T-helper 22 cell (primary cell): Measurements from ENCODE around the gene SPATA18.
"Not testable (repeated sequence)": the region's sequence is repeated elsewhere in the genome, so short reads cannot be mapped to it uniquely, and the experiment has no call there.

Experiments used
- DNase-seq: peaks from one replicate; pipeline ENCODE4 v3.0.0-alpha.2; 2020; ENCODE audit warnings: low read depth

SPATA18 gene

DNA sequence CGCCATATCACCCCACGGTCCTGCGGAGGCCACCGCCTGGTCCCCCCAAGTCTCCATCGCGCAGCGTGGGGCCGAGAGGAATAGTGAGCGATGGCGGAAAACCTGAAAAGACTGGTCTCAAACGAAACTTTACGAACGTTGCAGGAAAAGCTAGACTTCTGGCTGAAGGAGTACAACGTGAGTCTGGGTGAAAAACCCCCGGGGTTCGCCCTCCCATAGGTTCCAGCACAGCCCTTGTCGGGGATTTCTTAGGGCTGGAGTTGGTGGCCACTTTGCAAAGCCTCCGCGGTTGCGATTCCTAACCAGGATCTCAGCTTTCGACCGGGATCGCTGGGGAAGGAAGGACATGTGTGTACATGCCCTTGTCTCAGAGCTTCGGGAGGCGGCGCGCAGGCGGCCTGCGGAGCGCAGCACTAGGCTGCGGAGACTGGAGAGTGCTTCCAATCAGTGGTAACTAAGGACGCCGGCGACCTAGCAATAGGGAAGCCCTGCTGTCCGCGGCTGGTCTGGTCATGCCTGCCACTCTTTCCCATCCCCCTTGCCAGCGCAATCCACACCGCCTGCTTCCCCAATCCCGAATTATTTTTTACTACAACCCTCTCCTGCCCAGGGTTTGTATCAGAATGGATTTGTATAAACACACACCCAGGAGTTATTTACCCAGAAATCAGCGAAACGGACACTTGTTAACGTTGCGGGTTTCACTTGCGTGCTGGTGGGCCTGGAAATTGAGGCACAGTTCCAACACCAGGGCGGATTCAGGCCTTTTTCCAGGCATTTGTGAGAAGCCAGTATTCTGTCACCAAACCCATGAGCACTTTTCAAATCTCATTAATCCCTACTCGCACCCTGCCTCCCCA, 741 bp downstream of the SPATA18 start:
- DNase-seq: no peak

DNA sequence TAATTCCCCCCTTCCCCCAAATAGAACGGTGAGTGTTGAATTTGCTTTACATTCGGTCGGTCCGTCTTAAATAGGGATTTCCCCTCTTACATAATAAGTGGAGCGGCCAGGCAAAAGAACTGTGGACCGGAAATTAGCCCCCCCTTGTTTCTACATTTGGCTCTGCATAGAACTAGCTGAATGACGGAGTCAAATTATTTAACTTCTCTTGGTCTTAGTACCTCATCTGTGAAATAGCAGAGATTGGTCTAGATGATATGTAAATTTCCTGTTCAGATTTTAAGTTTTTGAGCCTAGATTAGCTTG, 1.3 kb downstream of the SPATA18 start:
- DNase-seq: no peak

DNA sequence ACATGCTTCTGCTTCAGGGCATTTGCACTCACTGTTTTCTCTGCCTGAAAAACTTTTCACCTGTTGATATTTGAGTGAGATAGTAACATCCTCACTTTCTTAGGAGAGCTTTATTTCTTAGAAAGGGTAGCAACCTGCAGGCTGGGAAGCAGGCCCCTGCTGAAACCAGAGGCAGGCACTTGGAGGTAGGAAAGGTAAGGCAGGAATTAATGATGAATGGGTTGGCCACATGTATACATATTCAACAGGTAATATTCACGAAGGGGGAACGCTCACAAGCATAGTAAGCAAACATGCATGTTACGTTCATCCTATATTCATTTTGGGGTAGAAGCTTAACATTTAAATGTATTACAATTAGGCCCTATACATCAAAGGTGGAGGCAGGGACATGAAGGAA, 3.1 kb downstream of the SPATA18 start:
- no peak for DNase-seq

DNA sequence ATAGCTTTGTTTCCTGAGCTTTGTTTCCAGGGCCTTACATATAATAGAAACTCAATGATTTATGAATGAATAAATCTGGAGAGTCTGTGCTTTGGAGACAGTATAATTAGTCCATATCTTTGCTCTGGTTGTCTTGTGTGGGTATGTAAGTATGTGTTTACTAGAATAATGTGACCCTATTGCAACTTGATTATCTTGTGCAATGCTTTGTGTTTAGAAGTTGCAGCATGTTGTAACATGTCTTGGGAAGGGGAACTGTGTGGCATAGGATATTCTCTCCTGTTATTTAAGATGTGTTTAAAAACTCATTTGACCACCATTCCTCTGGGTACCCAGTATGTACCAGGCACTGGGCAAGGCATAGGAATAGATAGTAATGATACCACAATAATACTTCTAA, 6.1 kb downstream of the SPATA18 start:
- no peak for DNase-seq

DNA sequence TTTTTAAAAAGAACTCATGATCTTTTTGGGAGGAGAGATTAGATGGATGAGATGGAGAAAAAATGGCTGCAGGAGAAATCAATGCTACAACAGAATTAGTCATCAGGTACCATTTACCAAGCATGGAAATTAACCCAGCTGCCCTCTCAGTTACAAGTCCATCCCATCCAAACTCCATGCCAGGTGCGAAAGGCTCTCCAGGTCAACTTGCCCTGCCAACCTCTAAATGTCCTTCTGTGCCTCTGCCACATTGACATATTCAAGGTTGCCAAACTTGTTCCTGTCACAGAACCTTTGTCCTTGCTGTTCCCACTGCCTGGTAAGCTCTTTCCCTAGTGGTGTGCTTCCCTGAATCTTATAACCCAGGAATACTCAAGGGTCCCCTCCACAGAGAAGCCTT, 7.2 kb downstream of the SPATA18 start:
- no peak for DNase-seq

DNA sequence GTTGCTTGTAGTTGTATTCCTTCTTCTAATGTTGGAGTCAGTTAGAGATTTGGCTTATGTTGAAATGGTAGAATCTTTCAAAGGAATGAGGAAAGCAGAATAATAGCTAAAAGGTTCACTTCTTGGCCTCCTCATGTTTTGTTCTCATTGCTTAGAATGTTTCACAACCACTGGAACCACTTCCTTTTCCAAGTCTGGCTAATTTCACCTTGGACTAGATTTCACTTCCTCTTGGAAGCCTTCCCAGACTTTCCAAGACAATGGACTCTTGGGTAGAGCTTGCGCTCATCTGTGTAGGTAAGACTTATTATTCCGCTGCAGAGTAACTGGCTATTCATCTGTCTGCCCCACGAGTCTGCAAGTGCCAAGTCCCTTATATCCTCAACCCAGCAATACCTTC, 8.3 kb downstream of the SPATA18 start:
- no peak for DNase-seq

DNA sequence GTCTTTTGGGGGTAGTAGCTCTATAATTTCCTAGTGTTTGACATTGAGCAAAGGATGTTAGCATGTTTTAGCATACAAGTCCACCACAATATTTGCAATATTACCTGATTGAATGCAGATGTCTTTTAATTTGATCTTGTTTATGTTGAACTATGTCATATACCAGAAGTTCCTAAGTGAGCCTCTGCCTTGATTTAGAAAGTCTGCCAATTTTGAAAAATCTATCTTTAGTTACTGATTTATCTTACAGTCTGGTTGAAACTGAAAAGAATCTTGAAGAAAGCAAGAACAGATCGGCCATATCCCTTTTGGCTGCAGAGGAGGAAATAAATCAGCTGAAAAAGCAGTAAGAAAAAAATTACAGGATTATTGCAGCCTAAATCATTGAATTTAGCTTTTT, 18.5 kb downstream of the SPATA18 start:
- DNase-seq: no peak

DNA sequence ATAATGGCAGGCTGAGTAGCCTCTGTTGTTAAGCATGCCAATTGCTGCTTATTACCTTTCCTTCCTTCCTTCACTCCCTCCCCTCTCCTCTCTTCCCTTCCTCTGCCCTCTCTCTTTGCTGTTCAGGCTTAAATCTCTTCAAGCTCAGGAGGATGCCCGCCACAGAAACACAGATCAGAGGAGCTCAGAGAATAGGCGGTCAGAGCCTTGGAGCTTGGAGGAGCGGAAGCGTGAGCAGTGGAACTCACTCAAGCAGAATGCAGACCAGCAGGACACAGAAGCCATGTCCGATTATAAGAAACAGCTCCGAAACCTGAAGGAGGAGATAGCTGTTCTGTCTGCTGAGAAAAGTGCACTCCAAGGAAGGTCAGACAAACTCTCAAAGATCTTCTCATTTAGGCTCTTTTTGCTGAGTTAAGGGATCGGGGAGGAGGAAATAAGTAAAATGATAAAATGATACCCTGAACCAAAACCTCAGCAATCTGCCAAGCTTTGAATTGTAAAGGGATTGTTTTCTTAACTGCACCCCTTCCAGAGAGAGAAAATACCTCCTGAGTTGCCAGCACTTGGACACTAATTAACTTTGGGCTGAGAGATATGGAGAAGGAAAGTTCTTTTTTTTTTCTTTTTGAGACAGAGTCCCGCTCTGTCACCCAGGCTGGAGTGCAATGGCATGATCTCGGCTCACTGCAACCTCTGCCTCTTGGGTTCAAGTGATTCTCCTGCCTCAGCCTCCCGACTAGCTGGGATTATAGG, 20.9 kb downstream of the SPATA18 start:
- DNase-seq: no peak

DNA sequence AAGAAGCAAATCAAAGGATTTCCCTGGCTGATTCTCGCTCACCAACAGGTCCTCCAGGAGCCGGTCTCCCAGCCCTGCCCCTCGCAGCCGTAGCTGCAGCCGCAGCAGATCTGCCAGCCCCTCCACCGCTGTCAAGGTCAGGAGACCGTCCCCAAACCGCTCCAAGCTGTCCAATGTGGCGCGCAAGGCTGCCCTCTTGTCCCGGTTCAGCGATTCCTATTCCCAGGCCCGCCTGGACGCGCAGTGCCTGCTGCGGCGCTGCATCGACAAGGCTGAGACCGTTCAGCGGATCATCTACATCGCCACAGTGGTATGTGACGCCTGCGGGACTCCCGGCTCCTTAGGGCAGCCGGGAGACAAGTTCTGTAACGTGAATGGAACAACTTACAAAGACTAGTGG, 25.6 kb downstream of the SPATA18 start:
- DNase-seq: no peak

DNA sequence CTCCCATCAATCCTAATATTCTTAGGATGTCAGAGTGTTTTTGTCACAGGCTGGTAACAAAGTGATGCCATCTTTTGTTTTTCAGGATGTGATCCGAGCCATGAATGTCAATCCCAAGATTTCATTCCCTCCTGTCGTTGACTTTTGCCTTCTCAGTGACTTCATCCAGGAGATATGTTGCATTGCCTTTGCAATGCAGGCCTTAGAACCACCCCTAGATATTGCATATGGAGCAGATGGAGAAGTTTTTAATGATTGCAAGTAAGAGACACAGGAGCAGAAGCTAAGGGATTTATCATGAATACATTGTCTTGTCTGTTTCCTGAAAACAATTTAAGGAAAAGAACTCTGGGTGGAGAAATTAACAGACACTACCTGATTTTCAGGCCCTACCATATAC, 28.6 kb downstream of the SPATA18 start:
- no peak for DNase-seq

DNA sequence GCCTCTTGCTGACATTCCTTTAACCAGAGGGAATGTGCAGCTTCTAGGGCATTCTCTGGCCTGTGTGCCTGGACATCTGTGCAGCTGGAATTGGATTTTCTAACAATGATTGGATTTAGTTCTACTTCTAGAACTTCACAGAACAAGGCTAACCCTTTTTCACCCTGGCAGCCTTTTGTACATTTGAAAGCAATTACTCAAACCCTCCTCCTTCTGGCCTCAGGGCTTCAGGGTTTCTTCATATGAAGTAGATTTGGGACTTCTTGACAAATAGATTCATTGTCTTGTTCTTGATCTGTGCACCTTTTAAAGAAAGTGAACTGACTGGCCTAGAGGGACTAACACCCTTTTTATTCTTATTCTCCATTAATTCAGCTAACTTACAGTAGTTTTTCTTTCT, 30.1 kb downstream of the SPATA18 start:
- no peak for DNase-seq

DNA sequence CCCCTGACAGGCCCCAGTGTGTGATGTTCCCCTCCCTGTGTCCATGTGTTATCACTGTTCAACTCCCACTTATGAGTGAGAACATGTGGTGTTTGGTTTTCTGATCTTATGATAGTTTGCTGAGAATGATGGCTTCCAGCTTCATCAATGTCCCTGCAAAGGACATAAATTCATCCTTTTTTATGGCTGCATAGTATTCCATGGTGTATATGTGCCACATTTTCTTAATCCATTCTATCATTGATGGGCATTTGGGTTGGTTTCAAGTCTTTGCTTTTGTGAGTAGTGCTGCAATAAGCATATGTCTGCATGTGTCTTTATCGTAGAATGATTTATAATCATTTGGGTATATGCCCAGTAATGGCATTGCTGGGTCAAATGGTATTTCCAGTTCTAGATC, 35.3 kb downstream of the SPATA18 start:
- DNase-seq: not testable (repeated sequence)

DNA sequence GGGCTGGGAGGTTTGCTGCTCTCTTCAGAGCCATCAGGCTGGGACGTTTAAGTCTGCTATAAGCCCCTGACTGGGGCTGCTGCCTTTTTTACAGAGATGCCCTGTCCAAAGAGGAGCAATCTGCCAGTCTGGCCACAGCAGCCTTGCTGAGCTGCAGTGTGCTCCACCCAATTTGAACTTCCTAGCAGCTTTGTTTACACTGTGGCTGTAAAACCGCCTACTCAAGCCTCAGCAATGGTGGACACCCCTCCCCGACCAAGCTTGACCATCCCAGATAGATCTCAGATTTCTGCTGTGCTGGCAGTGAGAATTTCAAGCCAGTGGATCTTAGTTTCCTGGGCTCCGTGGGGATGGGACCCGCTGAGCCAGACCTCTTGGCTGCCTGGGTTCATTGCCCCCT, 40.7 kb downstream of the SPATA18 start:
- no peak for DNase-seq

DNA sequence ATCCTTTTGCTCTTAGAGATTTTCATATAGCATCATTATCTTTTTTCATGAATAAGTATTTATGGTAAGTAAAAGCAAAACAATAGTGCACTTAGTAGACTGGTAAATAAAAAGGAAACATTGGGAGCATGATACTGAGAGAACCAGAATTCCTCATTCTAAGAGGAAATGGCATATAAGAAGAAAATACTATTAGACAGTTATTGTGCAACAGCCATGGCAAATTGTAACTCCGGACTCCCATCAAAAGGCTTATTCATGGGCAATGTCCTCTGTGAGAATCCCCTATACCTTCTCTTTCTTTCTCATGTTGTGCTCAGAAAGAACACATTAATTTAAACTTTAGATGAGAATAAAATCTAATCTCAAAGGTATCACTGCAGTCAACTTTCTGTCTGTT, 42.4 kb downstream of the SPATA18 start:
- DNase-seq: no peak

DNA sequence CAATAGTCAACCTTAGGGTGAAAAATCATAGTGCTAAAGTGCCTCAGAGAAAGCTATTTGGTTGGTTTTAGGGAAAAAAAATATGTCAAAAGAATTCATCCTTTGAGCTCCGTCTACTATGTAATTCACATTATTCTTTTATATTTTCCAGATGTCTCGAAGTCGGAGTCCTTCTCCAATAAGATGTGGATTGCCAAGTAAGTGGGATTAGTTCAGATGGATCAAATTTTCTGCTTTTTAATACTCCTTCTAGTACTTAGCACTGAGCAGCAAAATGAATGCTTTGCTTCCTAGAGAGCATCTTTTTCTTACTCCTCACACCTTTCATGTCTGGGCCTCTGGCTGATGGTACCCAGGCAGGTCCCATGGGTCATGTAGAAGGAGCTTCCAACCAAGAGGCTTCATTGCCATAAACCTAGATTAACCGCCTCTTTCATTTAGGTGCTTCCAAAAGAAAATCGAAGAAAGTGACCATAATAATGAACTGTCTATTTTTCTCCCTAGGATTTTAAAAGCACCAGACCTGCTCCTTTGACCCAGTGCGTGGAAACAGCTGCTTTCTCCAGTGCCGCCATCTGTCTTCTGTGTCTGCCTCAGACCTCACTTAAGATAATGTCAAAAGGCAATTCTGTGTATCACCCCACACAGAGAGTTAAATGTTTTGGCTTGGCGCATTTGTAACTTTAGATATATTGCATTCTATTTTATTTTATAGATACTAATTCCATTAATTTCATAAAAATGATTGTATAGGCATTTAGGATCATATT, 43.5 kb downstream of the SPATA18 start:
- no peak for DNase-seq

DNA sequence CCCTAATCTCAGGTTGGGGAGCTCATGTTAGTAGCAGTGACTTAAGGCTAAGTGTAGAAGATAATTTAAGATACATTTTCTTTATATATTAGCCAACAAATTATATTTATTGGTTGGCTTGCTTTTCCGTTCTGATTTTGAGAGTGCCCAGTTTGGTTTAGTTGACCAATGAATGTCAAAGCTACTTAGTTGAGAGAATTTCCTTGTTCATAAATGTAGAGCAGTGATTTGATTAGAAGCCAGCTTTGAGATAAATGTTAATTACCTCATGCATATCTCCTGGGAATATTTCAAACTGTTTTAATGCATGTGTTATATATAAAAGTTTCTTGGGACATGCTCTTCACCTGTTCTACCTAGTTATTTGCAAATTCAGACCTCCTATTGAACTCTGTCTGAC, 44.3 kb downstream of the SPATA18 start:
- DNase-seq: no peak

DNA sequence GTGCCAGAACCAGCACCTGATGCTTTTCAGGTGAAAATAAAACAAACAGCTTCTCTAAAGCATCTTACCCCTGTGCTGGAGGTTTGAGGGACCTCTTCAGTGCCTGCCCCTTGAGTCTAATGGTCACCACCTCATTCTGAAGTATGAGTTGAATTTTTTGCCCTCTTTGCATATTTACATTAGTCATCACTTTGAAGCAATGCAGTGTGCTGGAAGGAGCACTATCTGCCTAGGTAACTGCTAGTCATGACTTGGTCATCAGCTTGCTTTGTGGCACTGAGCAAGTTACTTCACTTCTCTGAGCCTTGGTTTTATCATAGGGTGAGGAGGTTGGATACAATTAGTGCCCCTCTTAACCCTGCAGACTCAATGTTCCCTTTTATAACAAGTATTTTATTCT, 44.9 kb downstream of the SPATA18 start:
- no peak for DNase-seq

DNA sequence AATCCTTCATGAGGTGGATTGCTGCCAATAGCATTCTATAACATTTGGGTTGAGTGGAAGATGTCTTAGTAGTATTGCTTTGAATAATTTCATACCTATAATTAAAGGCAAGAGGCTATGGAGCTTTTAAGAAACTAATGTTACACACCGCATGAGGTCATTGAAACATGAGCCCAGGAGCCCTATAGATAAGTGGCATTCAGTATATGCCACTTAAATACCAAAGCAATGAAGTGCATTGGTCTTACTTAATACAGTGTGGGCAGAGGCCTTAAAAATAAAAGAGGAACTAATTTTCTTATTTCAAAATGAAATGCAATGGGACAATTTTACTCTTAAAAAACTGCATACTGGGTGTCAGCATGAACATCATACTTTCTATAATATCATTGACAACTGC, 47.5 kb downstream of the SPATA18 start:
- no peak for DNase-seq

DNA sequence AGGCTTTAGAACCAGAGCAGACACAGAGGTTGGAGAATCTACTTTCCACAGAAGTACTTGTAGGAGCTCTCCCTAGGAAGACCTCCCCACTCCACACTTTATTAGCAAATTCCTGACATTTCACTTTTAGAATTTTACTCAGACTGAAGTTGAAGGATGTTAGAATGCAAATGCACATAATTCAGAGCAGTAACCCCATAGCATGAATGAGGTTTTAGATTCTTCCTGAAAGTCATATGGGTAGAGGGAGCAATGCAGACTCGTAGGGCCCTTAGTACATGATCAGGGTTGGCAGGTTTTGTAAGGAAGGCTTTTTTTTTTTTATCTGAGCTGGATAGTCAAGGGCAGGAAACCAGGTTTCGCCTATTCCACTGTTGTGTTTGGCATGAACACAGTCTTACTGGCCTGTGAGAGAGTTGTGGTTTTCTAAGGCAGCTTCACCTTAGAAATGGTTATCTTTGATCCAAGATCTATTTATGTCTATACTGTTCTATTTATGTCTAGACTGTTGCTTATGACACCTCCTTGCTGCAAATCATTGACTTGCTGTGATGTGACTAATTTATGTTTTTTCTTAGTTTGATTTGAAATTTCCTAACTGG, 48.9 kb downstream of the SPATA18 start:
- no peak for DNase-seq

DNA sequence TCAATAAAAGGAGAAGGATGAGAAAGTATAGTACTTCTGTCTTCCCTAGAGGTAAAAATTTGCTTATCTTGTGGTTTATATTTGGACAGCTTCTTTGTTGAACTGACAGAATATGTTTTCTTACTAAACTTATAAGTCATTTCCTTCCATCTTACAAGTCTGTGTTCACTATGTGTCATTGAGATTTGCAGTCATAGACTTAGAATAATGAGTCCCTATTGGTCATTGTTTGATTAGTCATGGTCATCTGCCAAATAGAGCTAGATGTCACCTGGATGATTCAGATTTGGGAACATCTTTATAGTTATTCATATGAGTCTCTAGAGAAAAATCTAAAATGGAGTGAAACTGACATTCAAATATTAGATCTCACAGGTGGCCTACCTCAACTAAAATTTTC, 51.5 kb downstream of the SPATA18 start:
- DNase-seq: no peak

DNA sequence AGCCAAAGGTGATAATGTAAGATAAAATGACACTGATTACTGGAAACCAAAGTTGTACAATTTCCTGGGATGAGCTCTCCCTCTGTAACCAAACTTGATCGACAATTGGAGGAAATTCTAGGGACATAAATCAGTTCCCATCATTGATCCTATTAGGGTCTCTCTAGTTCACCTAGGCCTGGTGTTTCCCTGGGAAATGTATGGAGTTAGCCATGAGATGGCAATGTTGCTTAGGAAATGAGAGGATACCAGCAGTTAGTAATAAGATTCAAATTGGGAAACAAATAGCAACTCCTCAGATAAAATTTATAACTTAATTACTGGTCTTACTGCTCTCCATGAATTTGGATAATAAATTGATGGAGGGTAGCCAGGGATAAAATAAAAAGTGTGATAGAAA, 52.2 kb downstream of the SPATA18 start:
- no peak for DNase-seq

DNA sequence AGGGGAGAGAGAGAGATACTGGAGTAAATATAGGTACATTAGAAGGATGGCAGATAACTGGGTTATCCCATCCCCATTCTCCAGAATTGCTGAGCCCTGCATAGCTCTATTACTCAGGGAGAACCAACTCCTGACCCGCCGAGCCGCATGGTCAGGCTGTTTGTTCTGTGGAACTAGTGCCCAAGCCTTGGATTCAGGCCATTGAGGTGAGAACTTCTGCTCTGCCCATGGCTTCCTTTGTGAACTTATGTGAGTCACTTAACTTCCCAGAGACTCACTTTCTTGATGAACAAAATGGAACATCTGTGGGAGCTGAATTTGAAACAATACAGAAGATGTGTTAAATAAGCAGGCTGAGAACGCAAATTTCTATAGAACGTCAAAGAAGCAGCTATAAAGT, 54.2 kb downstream of the SPATA18 start:
- DNase-seq: no peak

DNA sequence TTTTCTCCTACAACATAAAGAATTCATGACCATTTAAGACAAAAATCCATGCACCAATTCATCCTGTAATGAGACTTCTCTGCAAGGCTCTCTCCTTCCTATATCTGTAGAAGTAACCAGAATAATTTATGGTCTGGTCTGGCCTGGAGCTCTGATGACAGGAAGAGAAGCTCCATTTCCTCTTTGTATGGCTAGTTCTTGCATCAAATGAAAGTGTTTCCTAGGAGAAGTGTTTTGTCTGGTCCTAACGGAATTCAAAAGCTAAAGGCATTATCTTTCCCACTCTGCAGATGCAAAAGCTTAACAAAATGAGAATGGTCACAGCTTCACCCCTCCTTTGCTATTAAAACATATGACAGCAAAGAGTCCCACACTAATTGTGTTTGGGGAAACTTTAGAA, 55.1 kb downstream of the SPATA18 start:
- no peak for DNase-seq
